Trophoblast cell (in vitro differentiated cells and primary cell): ENCODE results near the gene SFMBT1.

ENCODE experiments used
- DNase-seq, 2 donors: peaks; one replicate each; pipeline ENCODE4 v3.0.0-alpha.2; 2016
- H2AFZ ChIP-seq: 2 replicates; pipeline ENCODE4 v1.6.1; 2013; ENCODE audit warnings: low read length, moderate library complexity, mild to moderate bottlenecking; ENCODE audit not compliant: insufficient read depth, poor library complexity
- H2AK5ac ChIP-seq: 2 replicates; pipeline ENCODE4 v1.6.1; 2013; ENCODE audit warnings: mild to moderate bottlenecking, low read length
- H2BK120ac ChIP-seq: 2 replicates; pipeline ENCODE4 v1.6.1; 2013; ENCODE audit warnings: low read length, mild to moderate bottlenecking, moderate library complexity; ENCODE audit not compliant: insufficient read depth, poor library complexity
- H2BK12ac ChIP-seq: 2 replicates; pipeline ENCODE4 v1.6.1; 2013; ENCODE audit warnings: mild to moderate bottlenecking, low read length, moderate library complexity
- H2BK5ac ChIP-seq: 2 replicates; pipeline ENCODE4 v1.6.1; 2013; ENCODE audit warnings: low read length, low read depth, moderate library complexity, mild to moderate bottlenecking; ENCODE audit not compliant: poor library complexity
- H3K14ac ChIP-seq: 2 replicates; pipeline ENCODE4 v1.6.1; 2013; ENCODE audit warnings: mild to moderate bottlenecking, low read length
- H3K18ac ChIP-seq: 2 replicates; pipeline ENCODE4 v1.6.1; 2013; ENCODE audit warnings: mild to moderate bottlenecking, low read length
- H3K23ac ChIP-seq: 2 replicates; pipeline ENCODE4 v1.6.1; 2013; ENCODE audit warnings: low read length
- H3K27ac ChIP-seq: 2 replicates; pipeline ENCODE4 v1.5.1; 2013; ENCODE audit warnings: low read depth, mild to moderate bottlenecking, inconsistent platforms, low read length, moderate library complexity
- H3K27me3 ChIP-seq: 2 replicates; pipeline ENCODE4 v1.6.1; 2013; ENCODE audit warnings: inconsistent platforms, mild to moderate bottlenecking, low read length, moderate library complexity; ENCODE audit not compliant: insufficient read depth
- H3K36me3 ChIP-seq, 2 experiments: 1 replicate in 1 of 2; 2 replicates in 1 of 2; pipeline ENCODE4 v1.6.1; 2013; ENCODE audit warnings: low read length in 2 of 2, mild to moderate bottlenecking in 2 of 2, moderate library complexity in 1 of 2; ENCODE audit not compliant: insufficient read depth in 2 of 2, control insufficient read depth in 1 of 2
- H3K4ac ChIP-seq: 2 replicates; pipeline ENCODE4 v1.6.1; 2013; ENCODE audit warnings: low read depth, mild to moderate bottlenecking, low read length, moderate library complexity
- H3K4me1 ChIP-seq, 2 experiments: 1 replicate in 1 of 2; 2 replicates in 1 of 2; pipeline ENCODE4 v1.6.1; 2013; ENCODE audit warnings: low read length in 2 of 2, mild to moderate bottlenecking in 2 of 2, moderate library complexity in 1 of 2; ENCODE audit not compliant: insufficient read depth in 2 of 2, control insufficient read depth in 1 of 2
- H3K4me2 ChIP-seq: 2 replicates; pipeline ENCODE4 v1.6.1; 2013; ENCODE audit warnings: inconsistent platforms, mild to moderate bottlenecking, low read length, moderate library complexity
- H3K4me3 ChIP-seq: 2 replicates; pipeline ENCODE4 v1.5.1; 2013; ENCODE audit warnings: mild to moderate bottlenecking, low read depth, low read length, inconsistent platforms
- H3K79me1 ChIP-seq: one replicate; pipeline ENCODE4 v1.6.1; 2013; ENCODE audit warnings: low read length
- H3K79me2 ChIP-seq: 2 replicates; pipeline ENCODE4 v1.6.1; 2013; ENCODE audit warnings: low read length, mild to moderate bottlenecking; ENCODE audit not compliant: control insufficient read depth, insufficient read depth, poor library complexity
- H3K9ac ChIP-seq: 2 replicates; pipeline ENCODE4 v1.6.1; 2013; ENCODE audit warnings: mild to moderate bottlenecking, low read length
- H3K9me3 ChIP-seq: 2 replicates; pipeline ENCODE4 v1.6.1; 2013; ENCODE audit warnings: low read depth, mild to moderate bottlenecking, control low read depth, inconsistent platforms, low read length; ENCODE audit not compliant: insufficient read depth
- H4K12ac ChIP-seq: 2 replicates; pipeline ENCODE4 v1.6.1; 2013; ENCODE audit warnings: low read depth, mild to moderate bottlenecking, low read length, moderate library complexity
- H4K8ac ChIP-seq: 2 replicates; pipeline ENCODE4 v1.6.1; 2013; ENCODE audit warnings: low read depth, mild to moderate bottlenecking, low read length, moderate library complexity
- H4K91ac ChIP-seq: one replicate; pipeline ENCODE4 v1.6.1; 2013; ENCODE audit warnings: low read depth, mild to moderate bottlenecking, low read length, moderate library complexity
- WGBS: extraction: QIAGEN DNeasy Blood & Tissue Kit; methylation state at CpG from one replicate; pipeline ENCODE4 v1.1.7; 2013; ENCODE audit warnings: missing lambda C conversion rate; ENCODE audit not compliant: insufficient read length, insufficient coverage; ENCODE audit errors: extremely low coverage; 5-methylcytosine and 5-hydroxymethylcytosine counted together

Gene SFMBT1

DNA sequence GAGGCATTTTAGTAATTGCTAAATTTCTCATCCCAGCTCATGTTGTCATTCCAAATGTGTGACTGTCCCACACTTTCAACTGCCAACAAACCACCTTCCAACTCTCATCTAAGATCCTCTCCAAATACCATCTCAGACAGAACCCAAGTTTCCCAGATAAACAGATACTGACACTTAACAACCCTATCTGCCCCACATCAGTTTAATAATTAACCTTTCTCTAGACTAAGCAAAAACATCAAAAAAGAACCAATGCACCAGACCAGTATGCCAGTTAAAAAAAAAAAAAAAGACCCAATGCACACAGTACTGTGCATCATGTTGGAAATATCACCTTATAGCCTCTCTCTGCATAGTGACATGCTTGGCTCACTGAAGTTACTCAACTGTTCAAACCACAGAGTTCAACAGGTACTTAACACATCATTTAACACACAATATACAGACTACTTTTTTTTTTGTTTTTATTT, 5.5 kb downstream of the SFMBT1 start:
- no peaks in the 10 kb centered on the region for H3K9me3 ChIP-seq
- H2BK12ac ChIP-seq: no peak overlapping the region
- H3K9ac ChIP-seq: no peak overlapping the region
- no peaks in the 10 kb centered on the region for H3K79me1 ChIP-seq
- H3K36me3 ChIP-seq: no peaks in the 10 kb centered on the region
- no peak overlapping the region for H4K12ac ChIP-seq
- H3K4me1 ChIP-seq: peaks cover 0 to 2% of the 10 kb centered on the region in 2 experiments
- H2BK5ac ChIP-seq: no peak overlapping the region
- H3K14ac ChIP-seq: no peak overlapping the region
- peak; percentile 52 to 87 for DNase-seq
- H3K4ac ChIP-seq: no peak overlapping the region
- no peak overlapping the region for H2AK5ac ChIP-seq
- no peak overlapping the region for H4K91ac ChIP-seq
- no peak overlapping the region for H4K8ac ChIP-seq
- no peak overlapping the region for H3K4me3 ChIP-seq
- H3K27ac ChIP-seq: no peak overlapping the region
- no peak overlapping the region for H2AFZ ChIP-seq
- H3K23ac ChIP-seq: no peak overlapping the region
- H3K18ac ChIP-seq: no peak overlapping the region
- peaks cover 6% of the 10 kb centered on the region for H3K27me3 ChIP-seq
- peaks cover 4% of the 10 kb centered on the region for H3K79me2 ChIP-seq
- no peak overlapping the region for H2BK120ac ChIP-seq
- H3K4me2 ChIP-seq: no peak overlapping the region

DNA sequence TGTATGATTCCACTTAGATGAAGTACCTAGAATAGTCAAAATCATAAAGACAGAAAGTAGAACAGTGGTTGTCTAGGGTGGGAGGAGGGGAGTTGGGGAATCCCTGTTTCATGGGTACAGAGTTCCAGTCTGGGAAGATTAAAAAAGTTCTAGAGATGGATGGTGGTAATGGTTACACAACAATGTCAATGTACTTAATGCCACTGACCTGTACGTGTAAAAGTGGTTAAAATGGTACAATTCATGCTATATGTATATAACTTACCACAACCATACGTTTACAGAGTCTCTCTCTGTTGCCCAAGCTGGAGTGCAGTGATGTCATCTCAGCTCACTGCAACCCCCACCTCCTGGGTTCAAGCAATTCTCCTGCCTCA, 6.5 kb downstream of the SFMBT1 start:
- Histone ChIP-seq H3K4me2 (no peak overlapping the region), H3K79me1 (no peaks in the 10 kb centered on the region), H3K27ac (no peak overlapping the region), H3K14ac (no peak overlapping the region), H3K36me3 (no peaks in the 10 kb centered on the region), H3K18ac (no peak overlapping the region), H2AK5ac (no peak overlapping the region), H2BK5ac (no peak overlapping the region), H4K8ac (no peak overlapping the region), H2BK120ac (no peak overlapping the region), H4K12ac (no peak overlapping the region), H3K27me3 (no peaks in the 10 kb centered on the region), H3K23ac (no peak overlapping the region), H2AFZ (no peak overlapping the region), H3K79me2 (no peaks in the 10 kb centered on the region), H4K91ac (no peak overlapping the region), H3K9me3 (no peaks in the 10 kb centered on the region), H3K4me1 (no peaks in the 10 kb centered on the region), H3K9ac (no peak overlapping the region), H3K4me3 (no peak overlapping the region), H3K4ac (no peak overlapping the region), H2BK12ac (no peak overlapping the region)
- no CpG with 5 or more reads among the region's 2 CpGs for WGBS
- no peak for DNase-seq

DNA sequence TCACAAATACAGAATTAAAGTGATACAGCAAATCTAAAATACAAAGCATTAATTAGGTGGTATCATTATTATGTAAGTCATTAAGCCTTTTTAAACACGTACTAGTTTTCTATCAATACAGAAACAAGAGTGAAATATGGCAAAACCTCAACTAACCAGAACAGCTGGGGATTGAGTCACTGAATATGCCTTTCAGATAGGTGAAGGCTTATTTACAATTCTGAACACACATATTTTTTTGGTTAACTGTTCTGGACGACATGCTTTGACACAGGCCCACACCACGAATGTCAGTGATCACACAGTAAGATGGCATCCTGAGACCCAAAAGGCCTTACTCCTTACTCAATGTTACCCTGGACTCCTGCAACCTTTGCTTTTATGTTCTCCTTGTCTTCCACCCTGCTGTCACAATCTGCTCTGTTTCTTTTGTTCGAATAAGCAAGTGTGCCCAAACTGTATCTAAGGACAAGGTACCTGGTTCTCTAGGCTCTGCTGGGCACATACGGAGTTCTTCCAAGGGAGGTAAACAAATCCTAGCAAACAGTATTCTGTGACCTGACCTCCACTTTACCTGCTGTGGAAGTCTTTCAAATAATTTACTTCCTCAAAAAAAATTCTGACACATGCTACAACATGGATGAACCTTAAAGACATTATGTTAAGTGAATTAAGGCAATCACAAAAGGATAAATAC, 7.0 kb downstream of the SFMBT1 start:
- H3K4ac ChIP-seq: no peak overlapping the region
- no peaks in the 10 kb centered on the region for H3K9me3 ChIP-seq
- H4K12ac ChIP-seq: no peak overlapping the region
- no peak overlapping the region for H3K27ac ChIP-seq
- H2BK5ac ChIP-seq: no peak overlapping the region
- no peaks in the 10 kb centered on the region for H3K36me3 ChIP-seq
- no peak for DNase-seq
- no peak overlapping the region for H3K9ac ChIP-seq
- no peak overlapping the region for H2BK120ac ChIP-seq
- no peak overlapping the region for H4K8ac ChIP-seq
- no peaks in the 10 kb centered on the region for H3K4me1 ChIP-seq
- H3K23ac ChIP-seq: no peak overlapping the region
- H2BK12ac ChIP-seq: no peak overlapping the region
- no peak overlapping the region for H3K4me3 ChIP-seq
- H2AK5ac ChIP-seq: no peak overlapping the region
- WGBS: no CpG with 5 or more reads among the region's 5 CpGs
- H3K79me2 ChIP-seq: no peaks in the 10 kb centered on the region
- H3K14ac ChIP-seq: no peak overlapping the region
- H3K18ac ChIP-seq: no peak overlapping the region
- H3K79me1 ChIP-seq: no peaks in the 10 kb centered on the region
- no peak overlapping the region for H2AFZ ChIP-seq
- no peak overlapping the region for H4K91ac ChIP-seq
- no peaks in the 10 kb centered on the region for H3K27me3 ChIP-seq
- H3K4me2 ChIP-seq: no peak overlapping the region

DNA sequence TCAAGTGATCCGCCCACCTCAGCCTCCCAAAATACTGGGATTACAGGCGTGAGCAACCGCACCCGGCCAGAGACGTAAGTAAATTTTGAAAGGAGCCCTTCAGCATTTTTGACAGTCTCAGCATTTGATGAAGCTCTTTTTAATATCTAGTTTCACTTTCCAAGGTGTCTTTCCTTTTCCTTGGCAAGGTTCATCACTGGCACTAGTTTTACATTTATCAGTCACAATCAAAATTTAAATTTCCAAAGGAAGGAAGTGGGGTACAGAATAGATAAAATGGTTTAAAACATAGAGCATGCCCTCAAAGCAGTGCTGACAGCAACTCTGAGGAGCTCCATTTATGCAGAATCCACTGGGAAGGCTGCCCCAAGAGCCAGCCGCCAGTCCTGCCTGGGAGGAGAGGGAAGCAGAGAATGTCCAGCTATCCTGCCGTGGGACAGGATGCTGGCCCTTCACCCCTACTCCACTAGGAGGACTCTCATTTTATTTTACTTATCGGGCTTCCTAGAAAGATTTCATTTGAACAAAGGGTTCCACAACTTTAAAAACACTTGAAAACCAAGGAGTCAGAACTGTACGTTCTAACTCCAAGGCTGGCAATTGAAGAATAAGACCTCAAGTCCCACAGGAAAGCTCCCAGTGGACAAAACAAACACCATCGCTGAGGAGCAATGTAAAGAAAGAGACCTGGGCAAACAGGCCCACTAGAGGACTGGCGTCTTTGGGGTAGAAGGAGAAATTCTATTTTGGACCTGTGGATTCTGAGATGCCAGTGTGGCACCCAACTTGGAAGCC, 9.9 kb downstream of the SFMBT1 start:
- Histone ChIP-seq H3K18ac (no peak overlapping the region), H4K91ac (no peak overlapping the region), H2BK120ac (no peak overlapping the region), H4K12ac (no peak overlapping the region), H3K9ac (no peak overlapping the region), H3K4me2 (no peak overlapping the region), H3K79me2 (no peaks in the 10 kb centered on the region), H2AFZ (no peak overlapping the region), H3K27me3 (no peaks in the 10 kb centered on the region), H2BK5ac (no peak overlapping the region), H3K27ac (no peak overlapping the region), H3K4me1 (no peaks in the 10 kb centered on the region), H3K14ac (no peak overlapping the region), H3K4me3 (no peak overlapping the region), H2BK12ac (no peak overlapping the region), H3K23ac (no peak overlapping the region), H3K9me3 (no peaks in the 10 kb centered on the region), H3K79me1 (no peaks in the 10 kb centered on the region), H4K8ac (no peak overlapping the region), H2AK5ac (no peak overlapping the region), H3K4ac (no peak overlapping the region), H3K36me3 (no peaks in the 10 kb centered on the region)
- no CpG with 5 or more reads among the region's 11 CpGs for WGBS
- no peak for DNase-seq
